K562 (cell line): Measurements from ENCODE around the gene KCNT1. TPM values are rescaled to one million over a fixed set of nuclear protein-coding genes. Genes with fewer than 3 reads are reported as not detected.

Experiments used
- ATAC-seq: fragments of 200-7000 bp; cut with Tn5 transposase; 3 replicates; pipeline ENCODE4 v1.9.1; 2020; ENCODE audit warnings: moderate library complexity
- BruUV-seq: library from RNA; stranded (reverse); fragments of 400-500 nt; replicated peaks from 2 replicates; lab custom pipeline; 2021; lab: Mats Ljungman, UMichigan
- CTCF ChIA-PET: fragments of 300-600 bp; formaldehyde crosslinking; extraction: SDS; loops from one replicate; lab custom pipeline; 2021; ENCODE audit warnings: low intra/inter-chr PET ratio; lab: Yijun Ruan, JAX
- POLR2A ChIA-PET: fragments of 300-600, 350-650 bp; sonication (Branson Sonifier 250); formaldehyde crosslinking; extraction: SDS; loops from one replicate; lab custom pipeline; 2021; ENCODE audit warnings: antibody characterized with exemption, inconsistent platforms; lab: Yijun Ruan, JAX
- DNase-seq, 4 experiments: peaks; one replicate each; pipeline versions ENCODE4 v3.0.0 to v3.0.0-alpha.2; 2011 to 2018; ENCODE audit warnings: low spot score in 3 of 4, mixed read lengths in 3 of 4; ENCODE audit errors: extremely low read depth in 1 of 4
- FAIRE-seq: peaks from 2 replicates; lab custom pipeline; 2011; peaks lifted over from hg19 to GRCh38; lab: Jason Lieb, UNC
- H2AFZ ChIP-seq: 2 replicates; pipeline ENCODE4 v1.6.0; 2011; ENCODE audit warnings: low read depth, low read length, control low read depth, inconsistent platforms
- H3K27ac ChIP-seq: fragments of 200-600 bp; 3 replicates; pipeline ENCODE4 v1.8.0; 2011; ENCODE audit warnings: low read depth, mild to moderate bottlenecking, control low read depth, inconsistent platforms, low read length, moderate library complexity, mixed read lengths; ENCODE audit errors: extremely low read depth
- H3K27me3 ChIP-seq, 2 experiments: fragments of 300-600 bp in 1 of 2; 2 replicates in 1 of 2; 3 replicates in 1 of 2; pipeline versions ENCODE4 v1.6.0 to v1.8.0; 2011; ENCODE audit warnings: inconsistent platforms in 2 of 2, low read length in 2 of 2, mild to moderate bottlenecking in 1 of 2, mixed read lengths in 1 of 2, moderate library complexity in 1 of 2; ENCODE audit not compliant: control insufficient read depth in 2 of 2, insufficient read depth in 2 of 2
- H3K36me3 ChIP-seq: fragments of 300-600 bp; 3 replicates; pipeline ENCODE4 v1.8.0; 2011; ENCODE audit warnings: mild to moderate bottlenecking, low read length, inconsistent platforms; ENCODE audit not compliant: control insufficient read depth, insufficient read depth
- H3K4me1 ChIP-seq, 2 experiments: fragments of 200-600 bp in 1 of 2; replicated peaks in 1 of 2; 2 replicates in 1 of 2; 3 replicates in 1 of 2; pipeline versions ENCODE4 v1.5.1 to v1.8.0; 2011; ENCODE audit warnings: inconsistent platforms in 2 of 2, low read length in 2 of 2, mild to moderate bottlenecking in 1 of 2, mixed read lengths in 1 of 2, moderate library complexity in 1 of 2; ENCODE audit not compliant: control insufficient read depth in 2 of 2, insufficient read depth in 2 of 2
- H3K4me2 ChIP-seq: 2 replicates; pipeline ENCODE4 v1.6.1; 2011; ENCODE audit warnings: low read length, control low read depth, inconsistent platforms, mixed read lengths; ENCODE audit not compliant: insufficient read depth
- H3K4me3 ChIP-seq: fragments of 200-600 bp; sonication (generic), shearing (Covaris generic); 2 replicates; pipeline ENCODE4 v1.5.1; 2016; ENCODE audit warnings: control low read depth, inconsistent platforms
- H3K79me2 ChIP-seq: fragments of 200-600 bp; 3 replicates; pipeline ENCODE4 v1.8.0; 2011; ENCODE audit warnings: low read length, inconsistent platforms; ENCODE audit not compliant: control insufficient read depth, insufficient read depth
- H3K9ac ChIP-seq, 2 experiments: 2 replicates each; pipeline versions ENCODE4 v1.6.0 to v1.6.1; 2011; ENCODE audit warnings: low read depth in 2 of 2, low read length in 2 of 2, control low read depth in 1 of 2, inconsistent platforms in 1 of 2, mild to moderate bottlenecking in 1 of 2, mixed read lengths in 1 of 2; ENCODE audit not compliant: insufficient read depth in 1 of 2
- H3K9me1 ChIP-seq: one replicate; pipeline ENCODE4 v1.6.0; 2011; ENCODE audit warnings: inconsistent platforms, mild to moderate bottlenecking, low read length, moderate library complexity; ENCODE audit not compliant: control insufficient read depth, insufficient read depth
- H3K9me3 ChIP-seq: replicated peaks from 2 replicates; pipeline ENCODE4 v1.5.1; 2011; ENCODE audit warnings: low read depth, low read length, inconsistent platforms; ENCODE audit not compliant: control insufficient read depth, insufficient read depth
- H4K20me1 ChIP-seq: replicated peaks from 2 replicates; pipeline ENCODE4 v1.6.1; 2011; ENCODE audit warnings: low read length, inconsistent platforms, mixed read lengths; ENCODE audit not compliant: control insufficient read depth, insufficient read depth
- ARID2 ChIP-seq: fragments of 450-650 bp; IDR thresholded peaks from 2 replicates; pipeline ENCODE4 v1.6.1; 2017; ENCODE audit warnings: antibody characterized with exemption, mild to moderate bottlenecking
- BHLHE40 ChIP-seq: IDR thresholded peaks from 2 replicates; pipeline ENCODE4 v1.6.1; 2011; ENCODE audit warnings: low read length, improper control_type of control experiment
- HDGF ChIP-seq: fragments of 450-650 bp; IDR thresholded peaks from 2 replicates; pipeline ENCODE4 v1.6.1; 2016
- HEY1 ChIP-seq: fragments of 250-450 bp; sonication (Bioruptor Pico); IDR thresholded peaks from 2 replicates; pipeline ENCODE4 v1.5.0; 2020; ENCODE audit warnings: mild to moderate bottlenecking, moderate library complexity, borderline replicate concordance
- MAZ ChIP-seq, 2 experiments: fragments of 450-650 bp in 1 of 2; sonication (generic) in 1 of 2; formaldehyde crosslinking; IDR thresholded peaks in 1 of 2; conservative IDR thresholded peaks in 1 of 2; 2 replicates each; pipeline versions ENCODE4 v1.4.0 to v1.5.0; 2020; ENCODE audit warnings: mild to moderate bottlenecking in 1 of 2, missing genetic modification reagents in 1 of 2
- SAFB2 ChIP-seq: fragments of 200-400 bp; formaldehyde crosslinking; IDR thresholded peaks from 2 replicates; pipeline ENCODE4 v1.6.1; 2018; ENCODE audit warnings: borderline replicate concordance, low read length, low read depth, moderate library complexity; ENCODE audit not compliant: severe bottlenecking
- U2AF1 ChIP-seq: fragments of 200-400 bp; formaldehyde crosslinking; optimal IDR thresholded peaks from 2 replicates; pipeline ENCODE3; 2017; ENCODE audit warnings: mild to moderate bottlenecking, low read depth, low read length, moderate library complexity
- ZNF398 ChIP-seq: fragments of 250-450 bp; sonication (Bioruptor Pico); IDR thresholded peaks from 2 replicates; pipeline ENCODE4 v1.8.0; 2021; ENCODE audit warnings: moderate library complexity, mild to moderate bottlenecking, inconsistent platforms
- ZNF561 ChIP-seq: fragments of 450-650 bp; formaldehyde crosslinking; conservative IDR thresholded peaks from 2 replicates; pipeline ENCODE4 v1.4.0; 2020; ENCODE audit warnings: mild to moderate bottlenecking, moderate library complexity
- ZZZ3 ChIP-seq: fragments of 450-650 bp; IDR thresholded peaks from 2 replicates; pipeline ENCODE4 v1.6.1; 2016; ENCODE audit warnings: antibody characterized with exemption, mild to moderate bottlenecking, moderate library complexity
- WGBS: fragments of 100-300 bp; shearing (Covaris generic); methylation state at CpG from one replicate; pipeline ENCODE4 v1.1.6; 2016; ENCODE audit warnings: low coverage, mixed read lengths; ENCODE audit not compliant: insufficient coverage; ENCODE audit errors: missing lambda C conversion rate; 5-methylcytosine and 5-hydroxymethylcytosine counted together
- in situ Hi-C: fragments of 300-500 bp; cut with MboI; formaldehyde crosslinking; loops from 4 replicates; pipeline ENCODE4 v1.15.0; 2018; ENCODE audit warnings: inconsistent platforms, mixed read lengths
- intact Hi-C: fragments of 100-400 bp; cut with micrococcal nuclease; formaldehyde crosslinking; loops from 2 replicates; pipeline ENCODE4 v1.14.2; 2022
- polyA plus RNA-seq, 8 experiments: library from polyadenylated mRNA; depleted of rRNA in 4 of 8; stranded (reverse) in 5 of 8; unstranded in 3 of 8; fragments of >200 nt; fragmentation: Nextera tagmentation in 2 of 8; fragmentation: Illumina TruSeq in 1 of 8; extraction: Ambion mirVana in 2 of 8; extraction: Trizol in 1 of 8; gene quantifications; 2 replicates each; pipeline versions ENCODE4 v1.2.1 to v1.2.3, GENCODE V29; 2011 to 2014; ENCODE audit warnings: inconsistent platforms in 1 of 8, missing spikeins in 1 of 8
- total RNA-seq, 7 experiments: library from RNA; depleted of rRNA in 6 of 7; stranded (reverse); fragments of >200 nt in 6 of 7; fragmentation: Illumina TruSeq in 2 of 7; extraction: Trizol in 2 of 7; gene quantifications; 2 replicates each; pipeline versions ENCODE4 v1.2.1 to v1.2.3, GENCODE V29; 2011 to 2021; ENCODE audit warnings: low replicate concordance in 1 of 7
- TF ChIP-seq, protein P1 (sequence below): sonication (generic); formaldehyde crosslinking; IDR thresholded peaks from 2 replicates; pipeline ENCODE4 v1.8.1; 2023; ENCODE audit warnings: mild to moderate bottlenecking, missing genetic modification reagents, moderate library complexity
- TF ChIP-seq, protein P2 (sequence below): fragments of 450-650 bp; IDR thresholded peaks from 2 replicates; pipeline ENCODE4 v1.6.1; 2017; ENCODE audit warnings: mild to moderate bottlenecking, moderate library complexity
- TF ChIP-seq, protein P3 (sequence below): fragments of 150-350 bp; IDR thresholded peaks from 2 replicates; pipeline ENCODE4 v1.6.1; 2014; ENCODE audit warnings: low read depth, mild to moderate bottlenecking, low read length, borderline replicate concordance

KCNT1 gene
- total and polyA plus RNA-seq, 9 of the 15 experiments (the other 6 are each of a cell fraction or from before 2014, with no cell fraction given), result 0.05 TPM; not detected in 8

GRCh38 chr9:135711881-135712280 lies 9.9 kb downstream of the KCNT1 start:
- no peak overlapping the region for H3K27ac ChIP-seq
- no peaks in the 10 kb centered on the region for H3K79me2 ChIP-seq
- no peak overlapping the region for H3K4me2 ChIP-seq
- peaks cover 17 to 63% of the 10 kb centered on the region in 2 experiments; a peak in 4 of 5 replicates for H3K27me3 ChIP-seq
- in situ Hi-C loops, result no loop called here
- H3K9ac ChIP-seq, result no peak overlapping the region
- H2AFZ ChIP-seq, result no peak overlapping the region
- peaks cover 0 to 13% of the 10 kb centered on the region in 2 experiments; a peak in 2 of 5 replicates for H3K4me1 ChIP-seq
- BruUV-seq, result no TSS peak
- 0% methylated on average over 10 of the region's 10 CpGs for WGBS
- H4K20me1 ChIP-seq, result peaks cover 11% of the 10 kb centered on the region
- DNase-seq (no peak), ATAC-seq (no peak), FAIRE-seq (no peak)
- ChIA-PET POLR2A (interaction anchor here (0.6 kb wide), 1 partner anchor 1776 kb away, joined by 3 read pairs; no protein-coding TSS in a partner anchor), CTCF (no interaction called here)
- H3K9me1 ChIP-seq, result no peaks in the 10 kb centered on the region
- H3K36me3 ChIP-seq, result no peaks in the 10 kb centered on the region
- no peak overlapping the region for H3K4me3 ChIP-seq
- no peaks in the 10 kb centered on the region for H3K9me3 ChIP-seq
- intact Hi-C loops, result no loop called here
- TF ChIP-seq BHLHE40 (no peak), MAZ (CRISPR knock-in tag; conservative IDR thresholded peaks at IDR 0.05 in 1 of 2, IDR thresholded peaks at IDR 0.05 in 1 of 2) (no peak), SAFB2 (no peak), ZNF561 (CRISPR knock-in tag) (no peak), ZNF398 (CRISPR knock-in tag) (no peak), HEY1 (CRISPR knock-in tag) (no peak), HDGF (no peak), U2AF1 (no peak), ZZZ3 (no peak), ARID2 (no peak)
- TF ChIP-seq, protein P1, sequence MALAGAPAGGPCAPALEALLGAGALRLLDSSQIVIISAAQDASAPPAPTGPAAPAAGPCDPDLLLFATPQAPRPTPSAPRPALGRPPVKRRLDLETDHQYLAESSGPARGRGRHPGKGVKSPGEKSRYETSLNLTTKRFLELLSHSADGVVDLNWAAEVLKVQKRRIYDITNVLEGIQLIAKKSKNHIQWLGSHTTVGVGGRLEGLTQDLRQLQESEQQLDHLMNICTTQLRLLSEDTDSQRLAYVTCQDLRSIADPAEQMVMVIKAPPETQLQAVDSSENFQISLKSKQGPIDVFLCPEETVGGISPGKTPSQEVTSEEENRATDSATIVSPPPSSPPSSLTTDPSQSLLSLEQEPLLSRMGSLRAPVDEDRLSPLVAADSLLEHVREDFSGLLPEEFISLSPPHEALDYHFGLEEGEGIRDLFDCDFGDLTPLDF (CRISPR knock-in tag), result no peak
- TF ChIP-seq, protein P2, sequence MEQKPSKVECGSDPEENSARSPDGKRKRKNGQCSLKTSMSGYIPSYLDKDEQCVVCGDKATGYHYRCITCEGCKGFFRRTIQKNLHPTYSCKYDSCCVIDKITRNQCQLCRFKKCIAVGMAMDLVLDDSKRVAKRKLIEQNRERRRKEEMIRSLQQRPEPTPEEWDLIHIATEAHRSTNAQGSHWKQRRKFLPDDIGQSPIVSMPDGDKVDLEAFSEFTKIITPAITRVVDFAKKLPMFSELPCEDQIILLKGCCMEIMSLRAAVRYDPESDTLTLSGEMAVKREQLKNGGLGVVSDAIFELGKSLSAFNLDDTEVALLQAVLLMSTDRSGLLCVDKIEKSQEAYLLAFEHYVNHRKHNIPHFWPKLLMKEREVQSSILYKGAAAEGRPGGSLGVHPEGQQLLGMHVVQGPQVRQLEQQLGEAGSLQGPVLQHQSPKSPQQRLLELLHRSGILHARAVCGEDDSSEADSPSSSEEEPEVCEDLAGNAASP, result no peak
- TF ChIP-seq, protein P3, sequence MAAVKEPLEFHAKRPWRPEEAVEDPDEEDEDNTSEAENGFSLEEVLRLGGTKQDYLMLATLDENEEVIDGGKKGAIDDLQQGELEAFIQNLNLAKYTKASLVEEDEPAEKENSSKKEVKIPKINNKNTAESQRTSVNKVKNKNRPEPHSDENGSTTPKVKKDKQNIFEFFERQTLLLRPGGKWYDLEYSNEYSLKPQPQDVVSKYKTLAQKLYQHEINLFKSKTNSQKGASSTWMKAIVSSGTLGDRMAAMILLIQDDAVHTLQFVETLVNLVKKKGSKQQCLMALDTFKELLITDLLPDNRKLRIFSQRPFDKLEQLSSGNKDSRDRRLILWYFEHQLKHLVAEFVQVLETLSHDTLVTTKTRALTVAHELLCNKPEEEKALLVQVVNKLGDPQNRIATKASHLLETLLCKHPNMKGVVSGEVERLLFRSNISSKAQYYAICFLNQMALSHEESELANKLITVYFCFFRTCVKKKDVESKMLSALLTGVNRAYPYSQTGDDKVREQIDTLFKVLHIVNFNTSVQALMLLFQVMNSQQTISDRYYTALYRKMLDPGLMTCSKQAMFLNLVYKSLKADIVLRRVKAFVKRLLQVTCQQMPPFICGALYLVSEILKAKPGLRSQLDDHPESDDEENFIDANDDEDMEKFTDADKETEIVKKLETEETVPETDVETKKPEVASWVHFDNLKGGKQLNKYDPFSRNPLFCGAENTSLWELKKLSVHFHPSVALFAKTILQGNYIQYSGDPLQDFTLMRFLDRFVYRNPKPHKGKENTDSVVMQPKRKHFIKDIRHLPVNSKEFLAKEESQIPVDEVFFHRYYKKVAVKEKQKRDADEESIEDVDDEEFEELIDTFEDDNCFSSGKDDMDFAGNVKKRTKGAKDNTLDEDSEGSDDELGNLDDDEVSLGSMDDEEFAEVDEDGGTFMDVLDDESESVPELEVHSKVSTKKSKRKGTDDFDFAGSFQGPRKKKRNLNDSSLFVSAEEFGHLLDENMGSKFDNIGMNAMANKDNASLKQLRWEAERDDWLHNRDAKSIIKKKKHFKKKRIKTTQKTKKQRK, result no peak
